Pancreas (tissue), 10 donors: Measurements from ENCODE around the gene MTCL1. TPM values are rescaled to one million over a fixed set of nuclear protein-coding genes. Genes with fewer than 3 reads are reported as not detected.
A peak's percentile ranks its signal among the peaks of the same experiment; 100 is the strongest.

ENCODE experiments used
- ATAC-seq, 4 donors: fragments of 200-7000 bp; cut with Tn5 transposase; one replicate each; pipeline versions ENCODE4 v1.8.0 to v1.9.1; 2020; ENCODE audit warnings: mild to moderate bottlenecking in 4 of 4, moderate library complexity in 4 of 4
- DNase-seq, 6 donors: peaks; one replicate each; pipeline ENCODE4 v3.0.0-alpha.2; 2020
- FAIRE-seq: peaks from 2 replicates; lab custom pipeline; 2012; peaks lifted over from hg19 to GRCh38; lab: Jason Lieb, UNC
- H3K27ac ChIP-seq, 4 donors: fragments of 200-600 bp; sonication (generic); 1 replicate in 3 of 4; 2 replicates in 1 of 4; pipeline versions ENCODE4 v1.5.0 to v1.8.0; 2020
- H3K27me3 ChIP-seq, 4 donors: fragments of 200-600 bp; one replicate each; pipeline ENCODE4 v1.8.0; 2021
- H3K36me3 ChIP-seq, 3 donors: fragments of 200-600 bp; sonication (generic) in 1 of 3; one replicate each; pipeline versions ENCODE4 v1.5.0 to v1.8.0; 2020 to 2021
- H3K4me1 ChIP-seq, 3 donors: fragments of 200-600 bp; one replicate each; pipeline ENCODE4 v1.8.0; 2021
- H3K4me3 ChIP-seq, 4 donors: fragments of 200-600 bp; sonication (generic) in 2 of 4; one replicate each; pipeline versions ENCODE4 v1.5.0 to v1.8.0; 2020 to 2021
- H3K9me3 ChIP-seq, 4 donors: fragments of 200-600 bp; one replicate each; pipeline ENCODE4 v1.8.0; 2021
- WGBS, 2 donors: extraction: QIAGEN DNeasy Blood & Tissue Kit; methylation state at CpG; one replicate each; pipeline ENCODE4 v1.1.7; 2013; 5-methylcytosine and 5-hydroxymethylcytosine counted together
- intact Hi-C, 3 donors: fragments of 100-400 bp; cut with DNase I; formaldehyde crosslinking; loops; one replicate each; pipeline versions ENCODE4 v1.11.1 to v1.14.2; 2022
- polyA plus RNA-seq, 2 donors: library from polyadenylated mRNA; stranded (reverse); fragments of 200-250 nt; gene quantifications; one replicate each; pipeline ENCODE4 v1.2.3, GENCODE V29; 2013
- total RNA-seq, 6 donors: library from RNA; stranded (reverse); fragmentation: NEBNext Ultra II Directional in 4 of 6; extraction: Animal tissue kit (Norgen Biotek cat#: 25700) in 4 of 6; gene quantifications; one replicate each; pipeline versions ENCODE4 v1.2.1 to v1.2.4, GENCODE V29; 2021 to 2023
- TF ChIP-seq, protein P1 (sequence below), 4 donors: fragments of 200-600 bp; sonication (generic) in 3 of 4; IDR thresholded peaks; one replicate each; pipeline versions ENCODE4 v1.5.0 to v1.8.0; 2021; ENCODE audit warnings: antibody characterized with exemption in 4 of 4
- donor health status: healthy with polysubstance abuse.
- donor health status: DM: no; HTN: no; CAD: no; lungs with moderate emphysema.
- donor health status: DM: no; HTN: no; CAD: no.
- donor health status: control.
- donor health status: control.
- donor health status: Bipolar disorder and iron deficiency.
- donor health status: DM: yes; HTN: yes; CAD: no.
- donor health status: DM: no; HTN: no; CAD: no.
- donor health status: DM: no; HTN: no; CAD: no.
- donor health status: DM: yes; HTN: yes; CAD: no.

MTCL1 gene
- total and polyA plus RNA-seq, 8 donors, result 9.2 to 18.4 (median 12.9) TPM

DNA sequence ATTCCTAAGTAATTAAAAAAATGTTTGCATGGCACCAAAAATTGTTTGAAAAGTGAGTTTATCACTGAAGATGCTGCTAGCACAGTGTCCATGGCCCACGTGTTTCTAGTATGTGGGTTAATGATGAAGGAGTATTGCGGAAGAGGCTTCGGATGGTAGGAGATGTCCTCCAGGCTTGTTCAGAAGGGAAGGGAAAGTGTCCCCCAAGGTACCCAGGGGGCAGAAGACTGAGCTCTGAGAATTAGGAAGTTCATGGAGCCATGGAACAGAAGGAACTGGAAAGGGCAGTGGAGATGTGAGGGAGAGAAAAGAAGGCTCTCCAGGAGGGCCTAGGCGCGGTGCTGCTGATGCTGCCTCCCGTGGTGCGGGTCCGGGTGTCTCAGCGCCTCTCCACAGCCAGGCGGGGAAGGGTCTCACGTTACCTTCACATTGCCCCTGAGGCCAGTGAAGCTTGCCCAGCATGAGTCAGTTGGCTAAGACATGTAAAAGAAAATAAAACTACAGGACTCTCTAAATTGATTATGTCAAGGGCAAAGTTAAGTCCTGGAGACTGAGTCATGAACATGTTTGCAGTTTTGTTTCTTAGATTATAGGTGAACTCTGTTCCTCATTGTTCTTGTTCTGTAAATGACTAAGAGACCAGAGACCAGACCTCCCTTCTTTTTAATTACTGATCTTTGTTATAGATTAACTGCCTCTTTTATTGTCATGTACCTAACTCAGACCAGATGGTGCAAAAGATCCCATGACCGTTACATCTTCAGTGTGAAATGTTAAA, 89.0 kb downstream of the MTCL1 start:
- TF ChIP-seq, protein P1, sequence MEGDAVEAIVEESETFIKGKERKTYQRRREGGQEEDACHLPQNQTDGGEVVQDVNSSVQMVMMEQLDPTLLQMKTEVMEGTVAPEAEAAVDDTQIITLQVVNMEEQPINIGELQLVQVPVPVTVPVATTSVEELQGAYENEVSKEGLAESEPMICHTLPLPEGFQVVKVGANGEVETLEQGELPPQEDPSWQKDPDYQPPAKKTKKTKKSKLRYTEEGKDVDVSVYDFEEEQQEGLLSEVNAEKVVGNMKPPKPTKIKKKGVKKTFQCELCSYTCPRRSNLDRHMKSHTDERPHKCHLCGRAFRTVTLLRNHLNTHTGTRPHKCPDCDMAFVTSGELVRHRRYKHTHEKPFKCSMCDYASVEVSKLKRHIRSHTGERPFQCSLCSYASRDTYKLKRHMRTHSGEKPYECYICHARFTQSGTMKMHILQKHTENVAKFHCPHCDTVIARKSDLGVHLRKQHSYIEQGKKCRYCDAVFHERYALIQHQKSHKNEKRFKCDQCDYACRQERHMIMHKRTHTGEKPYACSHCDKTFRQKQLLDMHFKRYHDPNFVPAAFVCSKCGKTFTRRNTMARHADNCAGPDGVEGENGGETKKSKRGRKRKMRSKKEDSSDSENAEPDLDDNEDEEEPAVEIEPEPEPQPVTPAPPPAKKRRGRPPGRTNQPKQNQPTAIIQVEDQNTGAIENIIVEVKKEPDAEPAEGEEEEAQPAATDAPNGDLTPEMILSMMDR (IDR thresholded peaks at IDR 0.05), result no peak
- DNase-seq (no peak), FAIRE-seq (no peak), ATAC-seq (peak in 3 of 4 donors; percentile 17 to 53 (median 31))
- no peaks in the 10 kb centered on the region for H3K9me3 ChIP-seq
- peaks cover 10 to 21% (median 15%) of the 10 kb centered on the region in 3 donors for H3K4me1 ChIP-seq
- no peak overlapping the region for H3K4me3 ChIP-seq
- 85 to 89% methylated on average over 12 of the region's 12 CpGs for WGBS, 2 donors
- H3K27me3 ChIP-seq, result no peaks in the 10 kb centered on the region
- intact Hi-C loops, result no loop called here
- H3K27ac ChIP-seq, result peak overlapping the region in 1 of 4 donors; percentile 20
- H3K36me3 ChIP-seq, result no peaks in the 10 kb centered on the region

DNA sequence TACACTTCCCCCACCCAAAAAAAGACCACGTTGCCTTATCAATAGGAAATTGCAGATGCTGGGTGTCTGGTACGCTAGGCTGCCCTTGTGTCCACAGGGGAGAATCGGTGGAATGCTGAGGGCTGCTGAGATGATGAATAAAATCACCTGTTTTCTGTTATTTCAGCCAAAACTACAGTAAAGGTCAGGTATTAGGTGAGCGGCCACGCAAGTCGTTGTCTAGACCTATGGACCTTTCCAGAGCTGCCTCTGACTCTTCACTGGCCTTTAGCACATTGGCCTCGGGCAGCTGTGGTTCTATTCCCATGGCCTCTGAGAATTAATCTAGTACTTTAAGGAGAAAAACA, 89.6 kb downstream of the MTCL1 start:
- TF ChIP-seq, protein P1 (IDR thresholded peaks at IDR 0.05), result no peak
- H3K36me3 ChIP-seq, result no peaks in the 10 kb centered on the region
- H3K9me3 ChIP-seq, result no peaks in the 10 kb centered on the region
- DNase-seq (no peak), ATAC-seq (no peak), FAIRE-seq (no peak)
- WGBS, 2 donors, result 53 to 59% methylated on average over 7 of the region's 7 CpGs
- intact Hi-C loops, result no loop called here
- no peaks in the 10 kb centered on the region for H3K27me3 ChIP-seq
- peak overlapping the region in 1 of 4 donors; percentile 20 for H3K27ac ChIP-seq
- peaks cover 16 to 27% (median 21%) of the 10 kb centered on the region in 3 donors for H3K4me1 ChIP-seq
- H3K4me3 ChIP-seq, result no peak overlapping the region

DNA sequence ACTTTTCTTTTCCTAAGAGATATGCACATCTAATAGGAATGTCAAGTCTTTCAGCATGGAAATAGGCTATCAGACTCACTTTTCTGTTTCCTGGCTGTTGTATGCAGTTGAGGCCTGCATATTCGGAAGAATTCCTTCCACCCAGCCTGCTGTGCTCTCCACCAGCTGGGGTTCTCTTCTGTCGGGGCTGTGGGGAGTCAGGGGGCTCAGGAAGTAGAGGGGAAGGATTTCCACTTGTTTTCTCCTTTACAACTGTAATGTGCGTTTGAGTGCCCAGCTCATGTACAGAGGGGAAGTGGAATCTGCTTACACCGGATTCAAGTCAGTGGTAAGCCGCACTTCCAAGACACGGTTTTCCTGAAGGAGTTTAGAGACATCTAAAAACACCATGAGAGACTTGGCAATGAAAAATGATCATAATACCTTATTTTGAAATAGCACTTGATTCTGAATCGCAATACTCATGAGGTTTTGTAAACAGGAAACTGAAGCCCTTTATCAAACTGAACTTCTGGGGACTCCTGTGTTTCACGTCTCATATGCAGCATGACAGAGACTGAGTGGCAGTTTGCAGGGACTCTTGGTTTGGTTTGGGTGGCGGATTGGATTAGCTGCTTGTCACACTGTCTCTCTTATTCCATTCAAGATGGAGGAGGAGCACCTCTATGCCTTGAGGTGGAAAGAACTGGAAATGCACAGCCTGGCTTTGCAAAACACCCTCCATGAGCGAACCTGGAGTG, 90.4 kb downstream of the MTCL1 start:
- H3K4me3 ChIP-seq, result no peak overlapping the region
- H3K27ac ChIP-seq, result no peak overlapping the region
- H3K36me3 ChIP-seq, result no peaks in the 10 kb centered on the region
- H3K9me3 ChIP-seq, result no peaks in the 10 kb centered on the region
- intact Hi-C loops, result no loop called here
- 87 to 93% methylated on average over 10 of the region's 10 CpGs for WGBS, 2 donors
- FAIRE-seq, result no peak
- TF ChIP-seq, protein P1 (IDR thresholded peaks at IDR 0.05), result no peak
- H3K4me1 ChIP-seq, result peaks cover 17 to 33% (median 27%) of the 10 kb centered on the region in 3 donors
- no peak for ATAC-seq
- no peak for DNase-seq
- no peaks in the 10 kb centered on the region for H3K27me3 ChIP-seq

DNA sequence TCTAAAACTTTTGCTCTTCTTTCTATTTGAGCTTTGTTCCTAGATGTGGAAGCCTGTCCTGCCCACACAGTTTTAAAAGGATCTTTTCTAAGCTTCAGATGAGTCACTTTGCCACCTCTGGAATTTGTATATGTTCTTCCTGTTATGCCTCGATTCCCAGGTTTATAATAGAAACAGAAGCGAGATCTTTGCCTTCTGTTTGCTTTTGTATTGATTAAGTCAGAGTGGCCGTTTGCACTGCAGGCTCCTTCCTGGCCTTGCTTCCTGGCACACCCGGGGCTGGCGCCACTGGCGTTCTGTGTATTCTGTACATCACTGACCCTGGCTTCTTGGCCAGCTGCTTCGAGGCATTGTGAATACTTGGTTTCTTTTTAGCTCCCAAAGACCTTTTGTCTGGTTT, 91.8 kb downstream of the MTCL1 start:
- TF ChIP-seq, protein P1 (IDR thresholded peaks at IDR 0.05), result no peak
- intact Hi-C loops, result no loop called here
- FAIRE-seq (no peak), ATAC-seq (peak in 3 of 4 donors; percentile 7 to 38 (median 37)), DNase-seq (peak in 1 of 6 donors; percentile 48)
- H3K27ac ChIP-seq, result peak overlapping the region in 1 of 4 donors; percentile 19
- 20 to 22% methylated on average over 7 of the region's 7 CpGs for WGBS, 2 donors
- peaks cover 20 to 43% (median 38%) of the 10 kb centered on the region in 3 donors for H3K4me1 ChIP-seq
- no peaks in the 10 kb centered on the region for H3K36me3 ChIP-seq
- H3K4me3 ChIP-seq, result no peak overlapping the region
- no peaks in the 10 kb centered on the region for H3K9me3 ChIP-seq
- H3K27me3 ChIP-seq, result no peaks in the 10 kb centered on the region
